AG20443 (cell line): ENCODE results near the gene PRAMEF26.
"Not testable (repeated sequence)": the region's sequence is repeated elsewhere in the genome, so short reads cannot be mapped to it uniquely, and the experiment has no call there.

Source experiments
- DNase-seq: peaks from one replicate; pipeline ENCODE4 v3.0.0; 2012; ENCODE audit warnings: low spot score, mixed read lengths

Gene PRAMEF26

GRCh38 chr1:13155909-13156308 lies at the start of gene PRAMEF26:
Gene PRAMEF26, minus strand, starts transcription at chr1:13156009. Its CDS starts 2,914 bp downstream, at chr1:13153095.
- DNase-seq, result not testable (repeated sequence)

- not testable (repeated sequence) for DNase-seq
Observed at GRCh38 chr1:13201309-13201708, 45.5 kb upstream of the PRAMEF26 start, which contains the start of gene PRAMEF13. Gene PRAMEF13, minus strand, starts transcription at chr1:13201409. Its CDS starts 1,820 bp downstream, at chr1:13199589.

- not testable (repeated sequence) for DNase-seq
Observed at GRCh38 chr1:13171548-13171947, 15.7 kb upstream of the PRAMEF26 start, which contains the start of gene PRAMEF9. Gene PRAMEF9, plus strand, starts transcription at chr1:13171848. Its CDS starts 3,433 bp downstream, at chr1:13175281.

GRCh38 chr1:13165531-13165930 lies 9.7 kb upstream of the PRAMEF26 start, which contains the start of gene HNRNPCL4:
Gene HNRNPCL4, minus strand, starts transcription at chr1:13165631. Its CDS starts 164 bp downstream, at chr1:13165467.
- DNase-seq, result not testable (repeated sequence)

- DNase-seq, result not testable (repeated sequence)
Observed at GRCh38 chr1:13116754-13117153, 39.1 kb downstream of the PRAMEF26 start, which contains the start of gene HNRNPCL2. Gene HNRNPCL2, minus strand, starts transcription at chr1:13116854. Its CDS starts 454 bp downstream, at chr1:13116400.
